HCT116 (cell line): Measurements from ENCODE around the gene CCDC57.

ENCODE experiments used
- CEBPB ChIP-seq: IDR thresholded peaks from 2 replicates; pipeline ENCODE4 v1.6.1; 2012; ENCODE audit warnings: low read depth
- CTCF ChIP-seq, 3 experiments: fragments of 200-600 bp in 1 of 3; sonication (generic) in 1 of 3; IDR thresholded peaks in 2 of 3; conservative IDR thresholded peaks in 1 of 3; 2 replicates each; pipeline ENCODE4 v1.5.1; 2012 to 2017; ENCODE audit warnings: low read depth in 2 of 3, low read length in 2 of 3, antibody characterized with exemption in 1 of 3, borderline replicate concordance in 1 of 3, control low read depth in 1 of 3, mild to moderate bottlenecking in 1 of 3, mixed read lengths in 1 of 3, mixed run types in 1 of 3, moderate library complexity in 1 of 3; ENCODE audit not compliant: insufficient read depth in 1 of 3
- POLR2A ChIP-seq: IDR thresholded peaks from 2 replicates; pipeline ENCODE4 v1.7.0; 2011; ENCODE audit warnings: borderline replicate concordance; ENCODE audit not compliant: insufficient read depth, insufficient read length; ENCODE audit errors: extremely low read depth
- POLR2AphosphoS5 ChIP-seq: IDR thresholded peaks from 2 replicates; pipeline ENCODE4 v1.6.1; 2011; ENCODE audit warnings: mild to moderate bottlenecking, low read depth, low read length, moderate library complexity
- REST ChIP-seq: IDR thresholded peaks from 2 replicates; pipeline ENCODE4 v1.6.1; 2012; ENCODE audit warnings: low read depth
- ZNF274 ChIP-seq: fragments of 200-500 bp; sonication (Bioruptor generic); IDR thresholded peaks from 2 replicates; pipeline ENCODE4 v1.6.1; 2014; ENCODE audit warnings: mild to moderate bottlenecking, low read depth, low read length, inconsistent platforms

DNA sequence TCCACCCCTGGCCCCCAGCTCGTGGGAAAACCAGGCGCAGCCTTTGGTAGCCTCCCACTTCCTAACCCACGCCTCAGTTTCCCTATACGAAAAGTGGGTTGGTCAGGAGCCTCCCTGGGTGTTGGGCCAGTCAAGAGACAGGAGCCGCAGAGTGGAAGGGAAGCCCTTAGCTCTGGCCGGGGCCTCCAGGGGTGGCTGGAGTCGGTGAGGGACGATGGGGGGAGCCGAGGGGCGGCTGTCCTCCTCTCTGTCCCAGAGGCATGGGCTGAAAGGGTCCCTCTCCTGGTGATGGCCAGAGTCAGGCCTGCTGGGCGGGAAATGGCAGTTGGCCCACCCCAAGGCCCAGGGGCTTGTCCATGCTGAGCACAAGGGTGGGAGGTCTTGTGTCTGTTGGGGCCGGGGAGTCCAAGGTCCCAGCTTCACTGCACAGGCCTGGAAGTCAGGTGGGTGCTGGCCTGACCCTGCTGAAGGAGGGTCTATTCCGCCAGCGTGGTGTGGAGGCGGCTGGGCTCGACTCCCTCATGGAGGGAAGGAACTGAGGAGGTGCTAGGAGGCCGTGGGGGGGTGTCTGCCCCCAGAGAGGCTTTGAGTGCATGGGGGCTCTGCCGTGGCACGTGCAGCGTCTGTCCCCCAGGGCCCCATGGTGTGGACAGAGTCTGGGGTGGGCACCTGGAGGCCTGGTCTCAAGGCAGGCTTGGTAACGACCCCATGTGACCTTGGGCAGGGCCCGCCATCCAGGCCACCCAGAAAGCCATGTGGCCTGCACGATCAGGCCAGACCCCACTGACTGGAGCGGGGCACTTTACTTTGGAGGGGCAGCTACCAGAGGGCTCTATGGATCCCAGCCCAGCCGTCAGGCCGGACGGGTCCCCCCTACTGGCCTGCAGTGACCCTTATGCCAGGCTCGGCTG lies 17.3 kb upstream of the CCDC57 start:
- TF ChIP-seq REST (no peak), CEBPB (no peak), CTCF (IDR thresholded peaks at IDR 0.05 in 2 of 3, conservative IDR thresholded peaks at IDR 0.05 in 1 of 3; ENCODE audit: borderline replicate concordance in 1 of 3, insufficient read depth in 1 of 3, low read depth in 2 of 3, low read length in 2 of 3) (0 out of 6 replicates have a peak, but pooled peaks of 1 of the 3 experiments have one; percentile 8), POLR2A (no peak), ZNF274 (no peak), POLR2AphosphoS5 (no peak; the same call in 1 of the 2 replicates)
